ENCODE results near the gene SLC9A9. TPM values are rescaled to one million over a fixed set of nuclear protein-coding genes. Genes with fewer than 3 reads are reported as not detected.
A peak's percentile ranks its signal among the peaks of the same experiment; 100 is the strongest.
"Not testable (repeated sequence)": the region's sequence is repeated elsewhere in the genome, so short reads cannot be mapped to it uniquely, and the experiment has no call there.

Gene SLC9A9
- total RNA-seq, 1 experiment from 2014 or later, result 2.2 TPM

GRCh38 chr3:143798151-143798550, 50.1 kb downstream of the SLC9A9 start:
- H3K9me2 ChIP-seq (replicated peaks; ENCODE audit: insufficient read depth, low read length); DNase-seq; H3K4me2 ChIP-seq (ENCODE audit: low read depth, low read length, poor library complexity, severe bottlenecking); H4K20me1 ChIP-seq (ENCODE audit: insufficient read depth, low read depth, low read length); H3K27ac ChIP-seq (ENCODE audit: low read length); H2AFZ ChIP-seq (ENCODE audit: low read length); H3K79me2 ChIP-seq (ENCODE audit: low read length); H3K9ac ChIP-seq (ENCODE audit: low read length); H3K36me3 ChIP-seq (ENCODE audit: insufficient read depth, low read length); H3K4me1 ChIP-seq (ENCODE audit: low read length); H3K4me3 ChIP-seq (ENCODE audit: low read length); H3K9me3 ChIP-seq (ENCODE audit: low read length); H3K27me3 ChIP-seq (ENCODE audit: low read length): not testable (repeated sequence)

- no peak overlapping the region for H3K9ac ChIP-seq (ENCODE audit: low read length)
- no peak overlapping the region for H2AFZ ChIP-seq (ENCODE audit: low read length)
- H4K20me1 ChIP-seq (ENCODE audit: insufficient read depth, low read depth, low read length), result no peaks in the 10 kb centered on the region
- H3K79me2 ChIP-seq (ENCODE audit: low read length), result no peaks in the 10 kb centered on the region
- no peak overlapping the region for H3K4me3 ChIP-seq (ENCODE audit: low read length)
- no peak for DNase-seq
- H3K9me3 ChIP-seq (ENCODE audit: low read length), result no peaks in the 10 kb centered on the region
- no peak overlapping the region for H3K4me2 ChIP-seq (ENCODE audit: low read depth, low read length, poor library complexity, severe bottlenecking)
- no peak overlapping the region for H3K27ac ChIP-seq (ENCODE audit: low read length)
- no peaks in the 10 kb centered on the region for H3K27me3 ChIP-seq (ENCODE audit: low read length)
- H3K9me2 ChIP-seq (replicated peaks; ENCODE audit: insufficient read depth, low read length), result no peaks in the 10 kb centered on the region
- no peaks in the 10 kb centered on the region for H3K36me3 ChIP-seq (ENCODE audit: insufficient read depth, low read length)
- no peaks in the 10 kb centered on the region for H3K4me1 ChIP-seq (ENCODE audit: low read length)
Observed at GRCh38 chr3:143795874-143796273, 52.4 kb downstream of the SLC9A9 start.

- Histone ChIP-seq H3K27me3 (ENCODE audit: low read length) (no peaks in the 10 kb centered on the region), H4K20me1 (ENCODE audit: insufficient read depth, low read depth, low read length) (no peaks in the 10 kb centered on the region), H3K9me3 (ENCODE audit: low read length) (no peaks in the 10 kb centered on the region), H3K9me2 (replicated peaks; ENCODE audit: insufficient read depth, low read length) (no peaks in the 10 kb centered on the region), H3K9ac (ENCODE audit: low read length) (no peak overlapping the region), H2AFZ (ENCODE audit: low read length) (no peak overlapping the region), H3K4me3 (ENCODE audit: low read length) (no peak overlapping the region), H3K4me2 (ENCODE audit: low read depth, low read length, poor library complexity, severe bottlenecking) (no peak overlapping the region), H3K27ac (ENCODE audit: low read length) (no peak overlapping the region), H3K36me3 (ENCODE audit: insufficient read depth, low read length) (no peaks in the 10 kb centered on the region), H3K79me2 (ENCODE audit: low read length) (no peaks in the 10 kb centered on the region), H3K4me1 (ENCODE audit: low read length) (no peaks in the 10 kb centered on the region)
- no peak for DNase-seq
Observed at GRCh38 chr3:143794793-143795462, 53.3 kb downstream of the SLC9A9 start.

GRCh38 chr3:143793971-143794370, 54.3 kb downstream of the SLC9A9 start:
- no peak for DNase-seq
- Histone ChIP-seq H3K9ac (ENCODE audit: low read length) (no peak overlapping the region), H3K79me2 (ENCODE audit: low read length) (no peaks in the 10 kb centered on the region), H3K27me3 (ENCODE audit: low read length) (no peaks in the 10 kb centered on the region), H3K9me2 (replicated peaks; ENCODE audit: insufficient read depth, low read length) (no peaks in the 10 kb centered on the region), H3K4me1 (ENCODE audit: low read length) (no peaks in the 10 kb centered on the region), H3K9me3 (ENCODE audit: low read length) (no peaks in the 10 kb centered on the region), H3K4me2 (ENCODE audit: low read depth, low read length, poor library complexity, severe bottlenecking) (no peak overlapping the region), H3K27ac (ENCODE audit: low read length) (no peak overlapping the region), H2AFZ (ENCODE audit: low read length) (no peak overlapping the region), H4K20me1 (ENCODE audit: insufficient read depth, low read depth, low read length) (no peaks in the 10 kb centered on the region), H3K4me3 (ENCODE audit: low read length) (no peak overlapping the region), H3K36me3 (ENCODE audit: insufficient read depth, low read length) (no peaks in the 10 kb centered on the region)

DNA sequence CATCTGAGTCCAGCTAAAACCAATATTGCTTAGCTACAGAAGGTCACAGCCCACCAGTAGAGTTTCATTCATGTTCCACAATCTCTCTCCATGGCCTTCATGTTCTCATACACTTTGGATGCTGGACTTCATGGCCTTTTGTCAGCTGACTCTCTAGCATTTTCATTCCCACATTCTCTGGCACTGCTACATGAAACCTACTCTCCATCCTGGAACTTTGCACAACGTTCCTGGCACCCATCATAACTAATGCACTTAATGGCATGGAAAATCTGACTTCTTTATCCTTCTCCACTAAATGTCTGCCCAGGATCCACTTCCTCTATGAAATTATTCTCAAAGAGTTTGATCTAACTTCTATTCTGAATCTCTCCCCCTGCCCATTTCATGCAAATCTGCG, 56.9 kb downstream of the SLC9A9 start:
- Histone ChIP-seq H3K4me2 (ENCODE audit: low read depth, low read length, poor library complexity, severe bottlenecking) (no peak overlapping the region), H3K79me2 (ENCODE audit: low read length) (no peaks in the 10 kb centered on the region), H3K9ac (ENCODE audit: low read length) (no peak overlapping the region), H3K36me3 (ENCODE audit: insufficient read depth, low read length) (no peaks in the 10 kb centered on the region), H3K9me3 (ENCODE audit: low read length) (no peaks in the 10 kb centered on the region), H3K27ac (ENCODE audit: low read length) (no peak overlapping the region), H3K4me3 (ENCODE audit: low read length) (no peak overlapping the region), H3K4me1 (ENCODE audit: low read length) (peaks cover 7% of the 10 kb centered on the region), H3K27me3 (ENCODE audit: low read length) (no peaks in the 10 kb centered on the region), H4K20me1 (ENCODE audit: insufficient read depth, low read depth, low read length) (no peaks in the 10 kb centered on the region), H2AFZ (ENCODE audit: low read length) (no peak overlapping the region), H3K9me2 (replicated peaks; ENCODE audit: insufficient read depth, low read length) (no peaks in the 10 kb centered on the region)
- no peak for DNase-seq

- DNase-seq, result peak; percentile 78
Observed at GRCh38 chr3:143786219-143787191, 61.8 kb downstream of the SLC9A9 start.

DNA sequence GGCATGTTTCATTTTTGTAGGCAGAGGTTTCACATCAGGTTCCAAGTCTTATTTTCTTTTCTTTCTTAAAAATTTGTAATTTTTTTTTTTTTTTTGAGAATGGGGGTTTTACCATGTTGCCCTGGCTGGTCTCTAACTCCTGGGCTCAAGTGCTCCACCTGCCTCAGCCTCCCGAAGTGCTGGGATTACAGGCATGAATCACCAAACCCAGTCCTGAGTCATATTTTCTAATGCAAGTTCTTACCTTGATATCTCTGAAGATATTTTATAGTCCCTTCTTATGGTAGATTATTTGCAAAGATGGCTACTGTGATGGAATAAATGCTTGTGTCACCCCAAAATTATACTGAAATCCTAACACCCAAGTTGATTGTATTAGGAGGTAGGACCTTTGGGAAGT, 63.8 kb downstream of the SLC9A9 start:
- H4K20me1 ChIP-seq (ENCODE audit: insufficient read depth, low read depth, low read length), result no peaks in the 10 kb centered on the region
- H3K27ac ChIP-seq (ENCODE audit: low read length), result no peak overlapping the region
- no peaks in the 10 kb centered on the region for H3K79me2 ChIP-seq (ENCODE audit: low read length)
- no peak overlapping the region for H3K9ac ChIP-seq (ENCODE audit: low read length)
- no peak overlapping the region for H3K4me2 ChIP-seq (ENCODE audit: low read depth, low read length, poor library complexity, severe bottlenecking)
- H3K27me3 ChIP-seq (ENCODE audit: low read length), result no peaks in the 10 kb centered on the region
- no peak overlapping the region for H3K4me3 ChIP-seq (ENCODE audit: low read length)
- no peaks in the 10 kb centered on the region for H3K36me3 ChIP-seq (ENCODE audit: insufficient read depth, low read length)
- H3K4me1 ChIP-seq (ENCODE audit: low read length), result peaks cover 11% of the 10 kb centered on the region
- H3K9me3 ChIP-seq (ENCODE audit: low read length), result no peaks in the 10 kb centered on the region
- no peak overlapping the region for H2AFZ ChIP-seq (ENCODE audit: low read length)
- H3K9me2 ChIP-seq (replicated peaks; ENCODE audit: insufficient read depth, low read length), result no peaks in the 10 kb centered on the region
- no peak for DNase-seq

More at GRCh38 chr3:143786219-143787191, 61.8 kb downstream of the SLC9A9 start:
- Histone ChIP-seq H2AFZ (ENCODE audit: low read length) (no peak overlapping the region), H3K4me3 (ENCODE audit: low read length) (peak overlapping the region; percentile 29; the same call in 1 of the 2 replicates), H4K20me1 (ENCODE audit: insufficient read depth, low read depth, low read length) (no peaks in the 10 kb centered on the region), H3K9ac (ENCODE audit: low read length) (no peak overlapping the region), H3K79me2 (ENCODE audit: low read length) (no peaks in the 10 kb centered on the region), H3K9me2 (replicated peaks; ENCODE audit: insufficient read depth, low read length) (no peaks in the 10 kb centered on the region), H3K4me1 (ENCODE audit: low read length) (peaks cover 11% of the 10 kb centered on the region), H3K36me3 (ENCODE audit: insufficient read depth, low read length) (no peaks in the 10 kb centered on the region), H3K4me2 (ENCODE audit: low read depth, low read length, poor library complexity, severe bottlenecking) (peak overlapping the region; percentile 51), H3K27me3 (ENCODE audit: low read length) (no peaks in the 10 kb centered on the region), H3K27ac (ENCODE audit: low read length) (no peak overlapping the region), H3K9me3 (ENCODE audit: low read length) (no peaks in the 10 kb centered on the region)

DNA sequence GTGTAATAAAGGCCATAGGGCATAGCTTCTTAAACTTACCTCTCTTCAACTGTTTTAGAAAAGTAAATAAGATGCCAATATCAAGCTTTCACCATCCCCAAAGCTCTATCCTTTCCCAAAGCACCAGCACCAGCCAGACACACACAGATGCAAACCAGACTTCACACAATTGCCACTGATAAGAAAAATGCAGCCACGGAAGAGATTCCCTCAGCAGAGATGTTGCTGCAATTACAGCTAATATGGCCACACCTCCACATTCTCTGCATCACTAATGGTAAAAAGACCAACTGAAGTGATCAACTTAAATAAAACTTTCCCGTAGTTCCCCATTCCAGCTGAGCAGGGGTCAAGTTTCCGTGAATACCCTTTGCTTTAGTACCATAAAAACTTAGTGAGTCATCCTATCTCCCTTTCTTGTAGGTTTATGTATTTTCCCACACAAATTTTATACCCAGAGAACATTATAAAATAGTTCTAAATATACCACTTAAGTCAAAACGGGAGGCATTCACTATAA, 64.4 kb downstream of the SLC9A9 start:
- no peaks in the 10 kb centered on the region for H3K79me2 ChIP-seq (ENCODE audit: low read length)
- no peaks in the 10 kb centered on the region for H3K27me3 ChIP-seq (ENCODE audit: low read length)
- H3K4me2 ChIP-seq (ENCODE audit: low read depth, low read length, poor library complexity, severe bottlenecking), result no peak overlapping the region
- no peaks in the 10 kb centered on the region for H3K9me3 ChIP-seq (ENCODE audit: low read length)
- H4K20me1 ChIP-seq (ENCODE audit: insufficient read depth, low read depth, low read length), result no peaks in the 10 kb centered on the region
- H3K4me1 ChIP-seq (ENCODE audit: low read length), result peaks cover 11% of the 10 kb centered on the region
- H3K36me3 ChIP-seq (ENCODE audit: insufficient read depth, low read length), result no peaks in the 10 kb centered on the region
- no peak overlapping the region for H2AFZ ChIP-seq (ENCODE audit: low read length)
- no peak overlapping the region for H3K4me3 ChIP-seq (ENCODE audit: low read length)
- H3K9me2 ChIP-seq (replicated peaks; ENCODE audit: insufficient read depth, low read length), result no peaks in the 10 kb centered on the region
- DNase-seq, result no peak
- no peak overlapping the region for H3K27ac ChIP-seq (ENCODE audit: low read length)
- no peak overlapping the region for H3K9ac ChIP-seq (ENCODE audit: low read length)
